C4-2B (cell line): ENCODE results near the gene NTRK1.
A peak's percentile ranks its signal among the peaks of the same experiment; 100 is the strongest.

Experiments
- H3K27ac ChIP-seq: fragments of 450-650 bp; 2 replicates; pipeline ENCODE4 v1.5.1; 2017
- ZFX ChIP-seq: fragments of 450-650 bp; IDR thresholded peaks from 2 replicates; pipeline ENCODE4 v1.6.1; 2017
- TF ChIP-seq, protein P1 (sequence below): fragments of 450-650 bp; conservative IDR thresholded peaks from 2 replicates; pipeline ENCODE4 v1.5.1; 2017; ENCODE audit warnings: mild to moderate bottlenecking

NTRK1 gene

DNA sequence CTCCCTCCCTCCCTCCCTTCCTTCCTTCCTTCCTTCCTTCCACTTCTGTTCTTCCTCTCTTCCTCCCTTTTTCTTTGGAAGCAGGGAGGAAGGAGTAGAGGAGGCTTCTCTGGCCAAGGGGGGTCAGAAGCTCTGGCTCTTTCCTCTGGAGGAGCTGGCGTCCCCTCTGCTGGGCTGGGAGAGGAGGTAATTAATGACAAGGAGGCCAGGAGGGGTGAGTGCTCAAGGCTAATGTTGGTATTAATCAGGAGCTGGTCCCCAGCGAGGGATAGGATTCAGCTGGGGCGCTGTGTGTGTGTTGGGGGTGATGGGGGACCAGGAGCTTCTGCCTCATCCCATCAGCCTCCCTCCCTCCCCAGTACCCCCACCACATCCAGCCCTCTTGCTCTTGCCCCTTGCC, 26.7 kb downstream of the NTRK1 start:
- no peak overlapping the region for H3K27ac ChIP-seq
- TF ChIP-seq, protein P1, sequence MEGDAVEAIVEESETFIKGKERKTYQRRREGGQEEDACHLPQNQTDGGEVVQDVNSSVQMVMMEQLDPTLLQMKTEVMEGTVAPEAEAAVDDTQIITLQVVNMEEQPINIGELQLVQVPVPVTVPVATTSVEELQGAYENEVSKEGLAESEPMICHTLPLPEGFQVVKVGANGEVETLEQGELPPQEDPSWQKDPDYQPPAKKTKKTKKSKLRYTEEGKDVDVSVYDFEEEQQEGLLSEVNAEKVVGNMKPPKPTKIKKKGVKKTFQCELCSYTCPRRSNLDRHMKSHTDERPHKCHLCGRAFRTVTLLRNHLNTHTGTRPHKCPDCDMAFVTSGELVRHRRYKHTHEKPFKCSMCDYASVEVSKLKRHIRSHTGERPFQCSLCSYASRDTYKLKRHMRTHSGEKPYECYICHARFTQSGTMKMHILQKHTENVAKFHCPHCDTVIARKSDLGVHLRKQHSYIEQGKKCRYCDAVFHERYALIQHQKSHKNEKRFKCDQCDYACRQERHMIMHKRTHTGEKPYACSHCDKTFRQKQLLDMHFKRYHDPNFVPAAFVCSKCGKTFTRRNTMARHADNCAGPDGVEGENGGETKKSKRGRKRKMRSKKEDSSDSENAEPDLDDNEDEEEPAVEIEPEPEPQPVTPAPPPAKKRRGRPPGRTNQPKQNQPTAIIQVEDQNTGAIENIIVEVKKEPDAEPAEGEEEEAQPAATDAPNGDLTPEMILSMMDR = no peak
- no peak for TF ChIP-seq ZFX

DNA sequence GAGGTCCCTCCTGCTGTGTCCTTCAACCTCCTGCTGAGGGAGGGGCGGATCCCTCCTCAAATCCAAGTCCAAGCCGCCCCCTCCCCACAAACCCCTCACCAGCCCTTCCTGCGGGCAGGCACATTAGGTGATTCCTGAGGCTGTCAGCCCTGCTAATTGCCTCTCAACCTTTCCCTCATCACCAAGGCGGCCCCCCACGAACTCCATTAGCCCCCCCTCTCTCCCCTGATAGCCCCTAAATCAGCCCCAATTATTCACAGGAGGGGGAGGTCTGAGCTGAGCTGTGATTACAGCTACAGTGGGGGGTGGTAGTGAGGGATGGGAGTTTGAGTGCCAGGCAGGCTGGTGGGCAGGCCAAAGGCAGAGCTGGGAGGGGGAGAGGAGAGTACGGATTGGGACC, 27.1 kb downstream of the NTRK1 start:
- no peak for TF ChIP-seq ZFX
- TF ChIP-seq, protein P1 = no peak
- H3K27ac ChIP-seq = no peak overlapping the region

DNA sequence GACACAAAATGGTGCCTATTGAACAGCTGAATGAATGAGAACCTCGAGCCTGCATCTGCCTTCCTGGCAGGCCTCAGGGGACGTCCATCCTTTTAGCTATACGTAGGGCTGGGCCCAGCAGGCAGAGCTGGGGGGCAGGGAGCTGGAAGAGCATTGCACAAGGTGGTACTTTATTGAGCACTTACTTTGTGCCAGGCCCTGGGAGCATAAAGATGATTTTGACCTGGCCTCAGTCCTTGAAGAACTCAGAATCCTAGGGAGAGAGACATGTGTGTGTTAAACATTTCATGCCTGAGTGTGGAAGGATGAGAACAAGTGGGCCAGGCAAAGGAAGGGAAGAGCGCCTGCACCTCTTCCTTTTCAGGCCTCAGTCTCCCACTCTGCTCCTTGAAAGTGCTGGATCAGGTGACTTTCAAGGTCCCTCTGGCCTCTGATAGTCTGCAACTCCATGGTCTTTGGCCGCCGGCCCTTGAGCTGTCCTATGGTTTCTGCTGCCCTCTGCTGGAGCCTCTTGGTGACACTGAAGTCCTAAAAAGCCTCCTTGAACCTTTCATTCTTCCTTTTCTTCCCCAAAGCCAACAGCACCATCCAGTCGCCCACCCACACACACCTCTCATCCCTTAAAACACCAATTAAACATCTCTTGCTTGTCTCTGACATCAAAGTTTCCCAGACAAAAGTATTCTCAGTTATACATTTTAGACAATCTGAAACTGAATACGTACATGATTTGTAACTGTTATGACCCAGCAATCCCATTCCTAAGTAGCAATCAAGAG, 29.3 kb downstream of the NTRK1 start:
- no peak overlapping the region for H3K27ac ChIP-seq
- TF ChIP-seq, protein P1 = peak; percentile 93
- TF ChIP-seq ZFX = no peak

DNA sequence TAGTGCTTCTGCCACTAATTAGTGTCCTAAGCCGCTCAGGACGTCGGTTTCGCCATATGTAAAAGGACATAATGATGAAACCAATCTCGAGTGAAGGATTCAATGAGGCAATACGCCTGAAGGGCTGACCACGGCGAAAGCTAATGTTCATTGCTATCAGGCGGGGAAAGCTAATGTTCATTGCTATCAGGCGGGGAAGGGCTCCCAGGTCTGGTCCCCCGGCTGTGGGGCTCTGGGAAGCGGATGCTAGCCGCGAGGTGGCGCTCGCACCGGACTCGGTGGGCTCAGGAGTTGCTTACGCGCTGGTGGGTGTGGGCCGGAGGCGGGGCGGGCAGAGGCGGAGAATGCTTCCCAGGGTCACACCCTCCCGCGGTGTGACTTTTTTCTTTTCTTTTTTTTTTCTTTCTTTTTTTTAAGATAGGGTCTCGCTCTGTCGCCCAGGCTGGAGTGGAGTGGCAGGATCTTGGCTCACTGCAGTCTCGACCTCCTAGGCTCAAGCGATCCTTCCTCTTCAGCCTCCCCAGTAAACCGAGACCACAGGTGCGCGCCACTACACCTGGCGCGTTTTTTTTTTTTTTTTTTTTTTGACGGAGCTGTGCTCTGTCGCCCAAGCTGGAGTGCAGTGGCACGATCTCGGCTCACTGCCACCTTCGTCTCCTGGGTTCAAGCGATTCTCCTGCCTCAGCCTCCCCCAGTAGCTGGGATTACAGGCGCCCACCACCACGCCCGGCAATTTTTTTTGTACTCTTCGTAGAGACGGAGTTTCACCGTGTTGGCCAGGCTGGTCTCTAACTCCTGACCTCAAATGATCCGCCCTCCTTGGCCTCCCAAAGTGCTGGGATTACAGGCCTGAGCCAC, 31.8 kb downstream of the NTRK1 start:
- H3K27ac ChIP-seq = no peak overlapping the region

DNA sequence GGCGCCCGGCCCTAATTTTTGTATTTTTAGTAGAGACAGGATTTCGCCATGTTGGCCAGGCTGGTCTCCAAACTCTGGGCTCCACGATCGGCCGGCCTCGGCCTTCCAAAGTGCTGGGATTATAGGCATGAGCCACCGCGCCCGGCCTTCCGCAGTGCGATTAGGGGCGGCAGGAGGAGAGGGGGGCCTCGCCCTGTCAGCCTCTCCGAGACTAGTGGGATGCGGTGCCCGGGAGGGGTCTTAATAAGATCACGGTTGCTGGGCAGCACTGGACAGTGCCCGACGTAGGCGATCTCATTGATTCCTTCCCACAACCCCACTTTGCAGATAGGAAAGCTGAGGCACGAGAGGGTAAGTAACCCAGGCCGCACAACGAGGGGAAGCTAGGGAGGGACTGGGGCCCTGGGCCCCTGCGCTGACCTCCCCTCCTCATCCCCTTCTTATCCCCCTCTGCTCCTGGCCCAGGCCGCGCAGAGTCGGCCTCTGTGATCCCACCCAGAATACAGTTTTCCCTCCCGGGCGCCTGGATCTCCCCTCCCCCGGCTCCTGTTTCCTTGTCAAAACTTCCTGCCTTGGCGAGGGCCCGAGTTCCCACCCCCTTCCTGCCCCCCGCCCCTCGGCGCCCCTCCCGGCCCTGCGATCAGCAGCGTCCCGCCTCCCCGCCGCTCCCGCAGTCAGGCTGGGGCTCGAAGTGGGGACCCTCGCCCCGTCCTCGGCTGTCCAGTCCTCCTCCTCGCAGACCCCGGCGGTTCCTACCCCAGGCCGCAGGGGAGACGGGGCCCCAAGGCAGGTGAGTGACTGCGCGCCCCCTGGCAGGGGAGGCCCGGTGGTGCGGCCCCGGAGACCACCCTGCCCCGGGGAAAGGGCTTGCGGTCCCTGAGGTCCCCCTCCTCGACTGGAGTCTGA, 32.6 kb downstream of the NTRK1 start, which contains the start of gene PEAR1:
Gene PEAR1 (plus strand): TSS at position 671 of the 906 bp plus-strand sequence. CDS start 10,209 bp downstream, outside the sequence.
- H3K27ac ChIP-seq = no peak within 1 kb of the TSS
- TF ChIP-seq, protein P1 = no peak
- no peak for TF ChIP-seq ZFX

More for the DNA sequence above, 31.8 kb downstream of the NTRK1 start:
- TF ChIP-seq, protein P1 = peak; percentile 90
- no peak for TF ChIP-seq ZFX

DNA sequence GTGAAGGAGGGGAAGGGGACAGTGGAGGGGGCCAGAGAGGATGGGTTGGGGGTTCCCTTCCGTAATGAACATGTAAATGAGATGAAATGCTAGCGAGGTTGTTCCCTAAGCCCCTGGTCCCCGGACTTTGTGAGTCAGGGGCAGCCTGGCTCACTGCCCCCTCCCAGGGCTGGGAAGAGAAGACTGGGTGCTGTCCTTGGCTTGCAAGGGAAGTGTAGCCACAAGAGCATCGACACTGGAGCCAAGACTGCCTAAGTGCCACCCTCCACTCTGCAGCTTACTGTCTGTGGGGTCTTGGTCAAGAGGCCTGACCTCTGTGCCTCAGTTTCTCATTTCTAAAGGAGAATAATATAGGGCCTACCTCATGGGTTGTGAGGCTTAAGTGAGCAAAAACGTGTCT, 33.3 kb downstream of the NTRK1 start:
- no peak for TF ChIP-seq ZFX
- TF ChIP-seq, protein P1 = no peak
- H3K27ac ChIP-seq = no peak overlapping the region
